ENCODE measurements around the gene REV3L. TPM values are rescaled to one million over a fixed set of nuclear protein-coding genes. Genes with fewer than 3 reads are reported as not detected.
A peak's percentile ranks its signal among the peaks of the same experiment; 100 is the strongest.

The REV3L gene
- total and polyA plus RNA-seq, 2 of the 13 experiments (the other 11 are each of a cell fraction or from before 2014, with no cell fraction given) = 12.8 to 31.3 TPM

DNA sequence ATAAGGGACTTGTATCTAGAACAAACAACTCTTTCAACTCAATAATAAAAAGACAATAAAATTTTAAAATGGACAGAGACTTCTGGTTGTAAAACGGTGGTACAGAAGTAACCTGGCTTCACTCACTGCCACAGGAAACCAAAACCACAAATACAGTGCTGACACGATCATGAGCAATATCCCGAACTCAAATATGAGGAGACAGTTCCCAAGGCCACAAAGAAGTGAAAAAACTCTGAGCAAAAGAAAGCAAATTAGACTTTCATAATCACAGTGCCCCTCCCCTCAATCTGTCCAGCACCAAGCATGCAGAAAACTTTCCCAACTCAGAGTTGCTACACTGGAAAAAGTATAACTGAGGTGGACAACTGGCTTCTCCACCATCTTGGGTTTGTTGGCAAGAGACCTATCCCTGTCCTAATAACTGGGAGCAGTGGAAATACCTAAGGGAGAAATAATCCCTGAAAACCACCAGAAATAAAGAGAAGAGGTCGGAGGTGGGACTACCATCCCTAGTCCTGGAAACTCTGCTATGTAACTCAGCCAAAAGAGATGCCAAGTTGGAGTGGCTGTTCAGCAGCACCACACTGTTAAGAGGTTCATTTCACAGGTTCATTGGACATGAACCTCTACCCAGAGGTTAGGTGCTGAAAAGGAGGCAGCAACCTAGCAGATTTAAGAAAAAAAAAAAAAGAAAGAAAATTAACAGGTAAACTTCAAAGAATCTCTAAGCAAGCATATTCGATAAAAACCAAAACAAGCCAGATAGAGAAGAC is 55.5 kb downstream of the REV3L start (continued):
- TF ChIP-seq, protein P1, sequence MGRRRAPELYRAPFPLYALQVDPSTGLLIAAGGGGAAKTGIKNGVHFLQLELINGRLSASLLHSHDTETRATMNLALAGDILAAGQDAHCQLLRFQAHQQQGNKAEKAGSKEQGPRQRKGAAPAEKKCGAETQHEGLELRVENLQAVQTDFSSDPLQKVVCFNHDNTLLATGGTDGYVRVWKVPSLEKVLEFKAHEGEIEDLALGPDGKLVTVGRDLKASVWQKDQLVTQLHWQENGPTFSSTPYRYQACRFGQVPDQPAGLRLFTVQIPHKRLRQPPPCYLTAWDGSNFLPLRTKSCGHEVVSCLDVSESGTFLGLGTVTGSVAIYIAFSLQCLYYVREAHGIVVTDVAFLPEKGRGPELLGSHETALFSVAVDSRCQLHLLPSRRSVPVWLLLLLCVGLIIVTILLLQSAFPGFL (CRISPR knock-in tag; IDR thresholded peaks at IDR 0.05) = no peak
- TF ChIP-seq ZNF616 (CRISPR knock-in tag; IDR thresholded peaks at IDR 0.05; ENCODE audit: low read depth) = no peak
- no peak for TF ChIP-seq ZNF615 (CRISPR knock-in tag; IDR thresholded peaks at IDR 0.05; ENCODE audit: borderline replicate concordance)
- TF ChIP-seq TARDBP (CRISPR knock-in tag; IDR thresholded peaks at IDR 0.05) = 0 out of 2 replicates have a peak, but pooled peaks have one; percentile 29
- TF ChIP-seq, protein P2, sequence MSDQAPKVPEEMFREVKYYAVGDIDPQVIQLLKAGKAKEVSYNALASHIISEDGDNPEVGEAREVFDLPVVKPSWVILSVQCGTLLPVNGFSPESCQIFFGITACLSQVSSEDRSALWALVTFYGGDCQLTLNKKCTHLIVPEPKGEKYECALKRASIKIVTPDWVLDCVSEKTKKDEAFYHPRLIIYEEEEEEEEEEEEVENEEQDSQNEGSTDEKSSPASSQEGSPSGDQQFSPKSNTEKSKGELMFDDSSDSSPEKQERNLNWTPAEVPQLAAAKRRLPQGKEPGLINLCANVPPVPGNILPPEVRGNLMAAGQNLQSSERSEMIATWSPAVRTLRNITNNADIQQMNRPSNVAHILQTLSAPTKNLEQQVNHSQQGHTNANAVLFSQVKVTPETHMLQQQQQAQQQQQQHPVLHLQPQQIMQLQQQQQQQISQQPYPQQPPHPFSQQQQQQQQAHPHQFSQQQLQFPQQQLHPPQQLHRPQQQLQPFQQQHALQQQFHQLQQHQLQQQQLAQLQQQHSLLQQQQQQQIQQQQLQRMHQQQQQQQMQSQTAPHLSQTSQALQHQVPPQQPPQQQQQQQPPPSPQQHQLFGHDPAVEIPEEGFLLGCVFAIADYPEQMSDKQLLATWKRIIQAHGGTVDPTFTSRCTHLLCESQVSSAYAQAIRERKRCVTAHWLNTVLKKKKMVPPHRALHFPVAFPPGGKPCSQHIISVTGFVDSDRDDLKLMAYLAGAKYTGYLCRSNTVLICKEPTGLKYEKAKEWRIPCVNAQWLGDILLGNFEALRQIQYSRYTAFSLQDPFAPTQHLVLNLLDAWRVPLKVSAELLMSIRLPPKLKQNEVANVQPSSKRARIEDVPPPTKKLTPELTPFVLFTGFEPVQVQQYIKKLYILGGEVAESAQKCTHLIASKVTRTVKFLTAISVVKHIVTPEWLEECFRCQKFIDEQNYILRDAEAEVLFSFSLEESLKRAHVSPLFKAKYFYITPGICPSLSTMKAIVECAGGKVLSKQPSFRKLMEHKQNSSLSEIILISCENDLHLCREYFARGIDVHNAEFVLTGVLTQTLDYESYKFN (CRISPR knock-in tag; conservative IDR thresholded peaks at IDR 0.05) = no peak
- peak; percentile 46; the same call in 1 of the 2 replicates for TF ChIP-seq ZNF264 (CRISPR knock-in tag; IDR thresholded peaks at IDR 0.05)
- TF ChIP-seq, protein P3, sequence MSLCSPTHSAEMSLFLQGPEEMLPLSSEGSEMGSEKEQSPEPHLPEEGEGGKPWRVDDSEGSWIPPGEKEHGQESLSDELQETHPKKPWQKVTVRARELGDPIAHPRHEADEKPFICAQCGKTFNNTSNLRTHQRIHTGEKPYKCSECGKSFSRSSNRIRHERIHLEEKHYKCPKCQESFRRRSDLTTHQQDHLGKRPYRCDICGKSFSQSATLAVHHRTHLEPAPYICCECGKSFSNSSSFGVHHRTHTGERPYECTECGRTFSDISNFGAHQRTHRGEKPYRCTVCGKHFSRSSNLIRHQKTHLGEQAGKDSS (CRISPR knock-in tag; IDR thresholded peaks at IDR 0.05; ENCODE audit: borderline replicate concordance, low read depth) = no peak
- no peak for TF ChIP-seq ZFX (CRISPR knock-in tag; IDR thresholded peaks at IDR 0.05; ENCODE audit: low read depth)
- TF ChIP-seq CBX5 (CRISPR knock-in tag; IDR thresholded peaks at IDR 0.05; ENCODE audit: borderline replicate concordance) = no peak
- peak; percentile 41; the same call in 1 of the 2 replicates for TF ChIP-seq NCOA2 (CRISPR knock-in tag; IDR thresholded peaks at IDR 0.05)
- TF ChIP-seq, protein P4, sequence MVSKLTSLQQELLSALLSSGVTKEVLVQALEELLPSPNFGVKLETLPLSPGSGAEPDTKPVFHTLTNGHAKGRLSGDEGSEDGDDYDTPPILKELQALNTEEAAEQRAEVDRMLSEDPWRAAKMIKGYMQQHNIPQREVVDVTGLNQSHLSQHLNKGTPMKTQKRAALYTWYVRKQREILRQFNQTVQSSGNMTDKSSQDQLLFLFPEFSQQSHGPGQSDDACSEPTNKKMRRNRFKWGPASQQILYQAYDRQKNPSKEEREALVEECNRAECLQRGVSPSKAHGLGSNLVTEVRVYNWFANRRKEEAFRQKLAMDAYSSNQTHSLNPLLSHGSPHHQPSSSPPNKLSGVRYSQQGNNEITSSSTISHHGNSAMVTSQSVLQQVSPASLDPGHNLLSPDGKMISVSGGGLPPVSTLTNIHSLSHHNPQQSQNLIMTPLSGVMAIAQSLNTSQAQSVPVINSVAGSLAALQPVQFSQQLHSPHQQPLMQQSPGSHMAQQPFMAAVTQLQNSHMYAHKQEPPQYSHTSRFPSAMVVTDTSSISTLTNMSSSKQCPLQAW (CRISPR knock-in tag; IDR thresholded peaks at IDR 0.05) = 0 out of 2 replicates have a peak, but pooled peaks have one; percentile 22
- no peak for TF ChIP-seq SALL2 (CRISPR knock-in tag; IDR thresholded peaks at IDR 0.05)
- TF ChIP-seq, protein P5, sequence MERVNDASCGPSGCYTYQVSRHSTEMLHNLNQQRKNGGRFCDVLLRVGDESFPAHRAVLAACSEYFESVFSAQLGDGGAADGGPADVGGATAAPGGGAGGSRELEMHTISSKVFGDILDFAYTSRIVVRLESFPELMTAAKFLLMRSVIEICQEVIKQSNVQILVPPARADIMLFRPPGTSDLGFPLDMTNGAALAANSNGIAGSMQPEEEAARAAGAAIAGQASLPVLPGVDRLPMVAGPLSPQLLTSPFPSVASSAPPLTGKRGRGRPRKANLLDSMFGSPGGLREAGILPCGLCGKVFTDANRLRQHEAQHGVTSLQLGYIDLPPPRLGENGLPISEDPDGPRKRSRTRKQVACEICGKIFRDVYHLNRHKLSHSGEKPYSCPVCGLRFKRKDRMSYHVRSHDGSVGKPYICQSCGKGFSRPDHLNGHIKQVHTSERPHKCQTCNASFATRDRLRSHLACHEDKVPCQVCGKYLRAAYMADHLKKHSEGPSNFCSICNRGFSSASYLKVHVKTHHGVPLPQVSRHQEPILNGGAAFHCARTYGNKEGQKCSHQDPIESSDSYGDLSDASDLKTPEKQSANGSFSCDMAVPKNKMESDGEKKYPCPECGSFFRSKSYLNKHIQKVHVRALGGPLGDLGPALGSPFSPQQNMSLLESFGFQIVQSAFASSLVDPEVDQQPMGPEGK (CRISPR knock-in tag; IDR thresholded peaks at IDR 0.05) = peak; percentile 37; the same call in 1 of the 2 replicates
- 0 out of 2 replicates have a peak, but pooled peaks have one; percentile 42 for TF ChIP-seq DNMT3B (CRISPR knock-in tag; conservative IDR thresholded peaks at IDR 0.05)
- TF ChIP-seq ZNF75D (CRISPR knock-in tag; IDR thresholded peaks at IDR 0.05; ENCODE audit: borderline replicate concordance) = no peak
- no peak for TF ChIP-seq NR2F6 (IDR thresholded peaks at IDR 0.05)
- no peak for TF ChIP-seq NR2F6 (CRISPR knock-in tag; IDR thresholded peaks at IDR 0.05)
- no peak for TF ChIP-seq ZNF737 (CRISPR knock-in tag; IDR thresholded peaks at IDR 0.05; ENCODE audit: borderline replicate concordance)
- TF ChIP-seq ZNF577 (CRISPR knock-in tag; IDR thresholded peaks at IDR 0.05; ENCODE audit: borderline replicate concordance, low read depth) = no peak

Data from HepG2 (cell line).